Hypothalamus (tissue), 51 donors: Measurements from ENCODE around the gene DAP.
"Not testable (repeated sequence)": the region's sequence is repeated elsewhere in the genome, so short reads cannot be mapped to it uniquely, and the experiment has no call there.

ENCODE experiments used
- DNase-seq, 51 donors: peaks; one replicate each; lab custom pipeline; 2025; lab: John Stamatoyannopoulos, UW

DAP gene

GRCh38 chr5:10736354-10736753 is 24.7 kb downstream of the DAP start:
- DNase-seq = no peak

- no peak for DNase-seq
These were observed 25.3 kb downstream of the DAP start for GRCh38 chr5:10735569-10736276.

- no peak for DNase-seq
These were observed 26.1 kb downstream of the DAP start for GRCh38 chr5:10734832-10735523.

- DNase-seq = no peak
These were observed 26.9 kb downstream of the DAP start for GRCh38 chr5:10734037-10734709.

- no peak for DNase-seq
These were observed 27.6 kb downstream of the DAP start for GRCh38 chr5:10733426-10733825.

- DNase-seq = no peak
These were observed 29.1 kb downstream of the DAP start for GRCh38 chr5:10731913-10732312.

GRCh38 chr5:10730043-10730351 is 31.0 kb downstream of the DAP start:
- no peak for DNase-seq

GRCh38 chr5:10729320-10730042 is 31.6 kb downstream of the DAP start:
- DNase-seq = peak in 10 of 51 donors; percentile 5 to 31 (median 9)

GRCh38 chr5:10728679-10729078 is 32.4 kb downstream of the DAP start:
- no peak for DNase-seq

GRCh38 chr5:10727861-10728260 is 33.2 kb downstream of the DAP start:
- no peak for DNase-seq

- no peak for DNase-seq
These were observed 34.0 kb downstream of the DAP start for GRCh38 chr5:10726913-10727517.

- no peak for DNase-seq
These were observed 34.7 kb downstream of the DAP start for GRCh38 chr5:10726179-10726912.

- no peak for DNase-seq
These were observed 35.4 kb downstream of the DAP start for GRCh38 chr5:10725636-10726035.

GRCh38 chr5:10724781-10725507 is 36.1 kb downstream of the DAP start:
- peak in 2 of 51 donors; percentile 10 to 16 for DNase-seq

- DNase-seq = no peak
These were observed 37.5 kb downstream of the DAP start for GRCh38 chr5:10723514-10723913.

- DNase-seq = not testable (repeated sequence)
These were observed 40.3 kb downstream of the DAP start for GRCh38 chr5:10720766-10721165.

- no peak for DNase-seq
These were observed 41.1 kb downstream of the DAP start for GRCh38 chr5:10719965-10720364.

GRCh38 chr5:10718617-10719016 is 42.4 kb downstream of the DAP start:
- DNase-seq = not testable (repeated sequence)

GRCh38 chr5:10716825-10717224 is 44.2 kb downstream of the DAP start:
- not testable (repeated sequence) for DNase-seq
